NCI-H2107 treated with DMSO at 0.1 percent for 48 hours (cell line): ENCODE measurements around the gene TWSG1.
"Not testable (repeated sequence)": the region's sequence is repeated elsewhere in the genome, so short reads cannot be mapped to it uniquely, and the experiment has no call there.

Source experiments
- DNase-seq: peaks from one replicate; lab custom pipeline; 2025; ENCODE audit not compliant: unreplicated experiment; lab: John Stamatoyannopoulos, UW

TWSG1 gene

DNA sequence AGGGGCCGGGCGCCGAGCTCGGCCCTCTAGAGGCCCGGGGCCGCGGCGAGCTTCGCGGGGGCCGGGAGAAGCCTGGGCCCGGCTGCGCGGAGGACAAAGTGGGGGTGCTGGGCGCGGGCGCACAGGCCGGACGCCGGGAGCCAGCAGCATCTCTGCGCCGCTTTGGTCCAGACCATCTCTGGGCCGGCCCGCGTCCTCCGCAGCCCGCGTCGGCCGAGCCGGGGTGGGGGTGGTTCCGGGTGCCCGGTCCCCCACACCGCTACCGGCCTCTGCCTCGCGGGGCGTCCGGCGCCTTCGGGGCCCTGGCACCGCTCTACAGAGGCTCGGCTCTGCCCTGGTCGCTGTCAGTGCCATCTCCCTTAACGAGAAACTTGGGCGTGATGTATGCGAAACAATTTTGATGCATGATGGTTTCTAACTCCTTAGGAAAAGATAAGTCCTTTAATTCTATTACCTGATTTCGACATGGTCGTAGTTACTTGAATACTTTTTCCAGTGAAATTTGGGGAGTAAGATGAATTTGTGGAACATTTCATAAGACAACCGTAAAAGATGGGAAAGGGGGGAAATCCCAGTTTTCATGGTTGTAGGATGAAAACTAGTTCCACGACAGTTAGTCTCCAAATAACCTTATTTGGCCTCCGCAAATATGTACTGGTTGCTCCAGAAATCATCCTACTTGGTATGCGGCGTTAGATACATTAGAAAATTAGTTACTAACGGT lies 562 bp downstream of the TWSG1 start:
- no peak for DNase-seq

DNA sequence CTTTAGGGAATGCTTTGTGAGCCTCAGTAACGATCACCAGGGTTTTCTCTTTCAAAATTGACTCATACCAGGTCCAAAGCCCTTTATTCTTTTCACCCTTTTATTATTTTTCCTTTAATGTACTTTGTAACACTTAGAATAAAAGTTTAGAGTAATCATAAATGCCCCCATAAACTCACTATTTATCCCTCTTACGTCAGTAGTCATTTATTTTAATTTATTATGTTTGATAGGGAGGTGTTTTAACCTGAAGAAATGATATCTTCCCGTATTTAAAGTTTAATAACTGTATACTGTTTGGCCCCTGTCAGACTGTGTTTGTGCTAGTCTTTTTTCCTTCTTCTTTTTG lies 1.1 kb downstream of the TWSG1 start:
- DNase-seq: no peak

GRCh38 chr18:9336827-9337226 lies 2.3 kb downstream of the TWSG1 start:
- DNase-seq: no peak

DNA sequence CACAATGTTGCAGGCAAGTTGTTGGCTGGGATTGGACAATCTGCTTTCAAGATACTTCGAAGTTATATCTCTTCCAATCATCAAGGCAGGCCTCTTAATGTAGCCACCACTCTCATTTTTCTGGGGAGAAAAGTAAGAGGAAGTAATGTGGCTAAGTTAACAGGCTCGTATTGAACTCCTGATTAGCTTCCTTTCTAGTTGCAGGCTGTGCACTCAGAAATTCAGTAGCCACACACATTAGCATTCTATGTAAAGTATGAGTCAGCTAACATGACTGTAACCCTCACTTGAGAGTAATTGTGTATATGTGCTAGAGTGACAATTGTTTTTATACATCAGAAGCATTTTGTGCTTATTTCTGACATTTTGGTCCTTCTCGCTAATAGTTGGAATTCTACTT lies 3.3 kb downstream of the TWSG1 start:
- DNase-seq: no peak

- DNase-seq: no peak
Measured at GRCh38 chr18:9340472-9340871, 5.9 kb downstream of the TWSG1 start.

DNA sequence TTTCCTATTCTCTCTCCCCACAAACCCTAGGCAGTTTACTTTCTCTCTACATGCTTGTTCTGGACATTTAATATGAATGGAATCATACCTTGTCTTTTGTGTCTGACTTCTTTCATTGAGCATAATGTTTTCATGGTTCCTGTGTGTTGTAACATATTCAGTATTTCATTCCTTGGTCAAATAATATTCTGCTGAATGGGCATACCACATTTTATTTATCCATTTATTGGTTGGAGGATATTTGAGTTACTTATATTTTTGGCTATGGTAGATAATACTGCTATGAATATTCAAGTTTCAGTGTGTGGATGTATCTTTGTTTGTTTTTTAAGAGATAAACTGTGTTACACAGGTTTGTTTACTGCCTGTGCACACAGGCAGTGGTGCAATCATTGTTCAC lies 9.0 kb downstream of the TWSG1 start:
- no peak for DNase-seq

- DNase-seq: no peak
Measured at GRCh38 chr18:9346775-9347174, 12.2 kb downstream of the TWSG1 start.

GRCh38 chr18:9348079-9348671 lies 13.6 kb downstream of the TWSG1 start:
- DNase-seq: no peak

GRCh38 chr18:9348766-9349165 lies 14.2 kb downstream of the TWSG1 start:
- no peak for DNase-seq

DNA sequence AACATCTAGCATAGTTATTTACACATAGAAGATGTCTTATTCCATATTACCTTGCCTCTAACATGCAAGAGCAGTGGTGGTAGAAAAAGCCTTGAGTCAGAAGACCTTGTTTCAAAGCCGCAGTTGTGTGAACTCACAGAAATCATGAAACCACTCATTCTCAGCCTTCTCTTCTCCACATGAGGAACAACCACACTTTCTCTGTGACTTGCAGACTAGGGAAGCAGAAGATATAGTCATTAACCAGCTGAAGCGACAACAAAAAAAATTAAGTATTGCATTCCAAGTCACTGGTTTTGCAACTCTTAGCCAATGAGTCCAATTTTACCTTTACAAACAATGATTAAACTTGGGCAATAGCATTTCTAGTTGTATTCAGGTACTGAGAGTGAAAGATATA lies 19.0 kb downstream of the TWSG1 start:
- DNase-seq: no peak

- no peak for DNase-seq
Measured at GRCh38 chr18:9354256-9354655, 19.7 kb downstream of the TWSG1 start.

GRCh38 chr18:9356976-9357375 lies 22.4 kb downstream of the TWSG1 start:
- no peak for DNase-seq

DNA sequence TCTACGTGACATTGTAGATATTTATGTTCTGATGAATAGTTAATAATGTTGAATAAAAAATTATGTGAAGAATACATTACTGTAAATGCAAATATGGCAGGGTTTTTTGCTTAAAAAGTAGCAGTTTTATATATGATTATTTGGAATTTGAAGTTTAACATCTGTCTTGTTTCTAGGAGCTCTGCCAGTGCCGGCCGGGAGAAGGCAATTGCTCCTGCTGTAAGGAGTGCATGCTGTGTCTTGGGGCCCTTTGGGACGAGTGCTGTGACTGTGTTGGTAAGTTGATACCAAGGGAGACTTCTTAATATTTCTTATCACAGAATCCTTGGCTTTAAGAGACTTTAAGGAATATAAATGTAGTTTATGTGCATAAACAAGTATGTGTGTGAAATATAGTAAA lies 25.2 kb downstream of the TWSG1 start:
- no peak for DNase-seq

DNA sequence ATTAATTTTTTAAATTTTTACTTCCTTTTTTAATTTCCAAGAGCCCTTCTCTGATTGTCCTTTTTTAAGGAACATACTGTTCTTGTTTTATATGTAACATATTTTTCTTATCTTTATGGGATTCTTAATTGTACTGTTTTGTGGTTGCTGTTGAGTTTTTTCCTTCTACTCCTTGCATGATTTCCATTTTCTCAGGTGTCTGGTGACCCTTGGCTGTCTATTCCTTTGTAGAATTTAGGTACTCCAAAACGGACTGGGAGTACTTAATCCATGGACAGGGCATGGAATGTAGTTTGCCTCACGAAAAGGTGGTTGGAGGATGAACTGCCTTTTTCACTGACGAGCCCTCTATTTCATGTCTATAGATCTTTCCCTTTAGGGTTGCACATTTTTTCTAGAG lies 26.6 kb downstream of the TWSG1 start:
- no peak for DNase-seq

DNA sequence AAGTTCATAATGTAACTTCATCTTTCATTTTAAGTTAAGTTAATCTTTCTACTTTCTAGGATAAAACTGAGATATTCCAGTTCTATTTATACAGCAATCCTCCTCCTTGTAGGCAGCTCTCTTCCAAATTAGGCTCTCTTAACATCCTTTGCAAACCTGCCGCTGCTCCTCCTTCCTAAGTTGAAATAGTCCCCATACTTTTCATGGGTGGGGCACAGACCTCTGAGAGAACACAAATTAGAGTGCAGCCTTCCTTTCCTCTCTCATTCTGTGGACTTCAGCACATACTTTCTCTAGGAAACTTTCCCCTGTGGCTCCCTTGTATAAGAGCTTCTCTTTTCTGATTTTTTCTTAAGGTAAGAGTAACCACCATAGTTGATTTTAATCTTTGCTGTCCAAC lies 28.3 kb downstream of the TWSG1 start:
- DNase-seq: no peak

DNA sequence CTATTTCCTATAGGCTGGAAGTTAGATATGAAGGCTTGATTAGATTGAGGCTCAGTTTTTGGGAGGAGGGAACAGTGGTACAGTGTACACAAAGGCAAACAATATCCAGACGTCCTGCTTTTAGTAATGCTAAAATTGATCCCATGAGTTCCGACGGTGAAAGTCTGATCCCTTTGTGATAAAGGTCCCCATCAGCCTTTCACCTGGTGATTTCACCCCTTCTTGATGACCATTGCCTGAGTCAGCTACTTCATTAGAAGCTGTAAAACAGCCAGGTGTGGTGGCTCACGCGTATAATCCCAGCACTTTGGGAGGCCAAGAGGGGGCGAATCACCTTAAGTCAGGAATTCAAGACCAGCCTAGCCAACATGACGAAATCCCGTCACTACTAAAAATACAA lies 29.7 kb downstream of the TWSG1 start:
- no peak for DNase-seq

- DNase-seq: no peak
Measured at GRCh38 chr18:9365406-9365805, 30.8 kb downstream of the TWSG1 start.

GRCh38 chr18:9366126-9366714 lies 31.6 kb downstream of the TWSG1 start:
- no peak for DNase-seq

DNA sequence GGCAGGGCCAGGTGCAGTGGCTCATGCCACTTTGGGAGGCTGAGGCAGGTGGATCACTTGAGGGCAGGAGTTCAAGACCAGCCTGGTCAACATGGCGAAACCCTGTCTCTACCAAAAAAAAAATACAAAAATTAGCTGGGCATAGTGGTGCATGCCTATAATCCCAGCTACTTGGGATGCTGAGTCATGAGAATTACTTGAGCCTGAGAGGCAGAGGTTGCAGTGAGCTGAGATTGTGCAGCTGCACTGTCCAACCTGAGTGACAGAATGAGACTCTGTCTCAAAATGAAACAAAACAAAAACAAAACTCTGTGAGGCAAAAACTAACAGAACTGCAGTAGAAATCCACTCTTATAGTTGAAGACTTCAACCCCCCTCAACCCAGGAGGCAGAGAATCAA lies 38.7 kb downstream of the TWSG1 start:
- DNase-seq: not testable (repeated sequence)

- DNase-seq: no peak
Measured at GRCh38 chr18:9379118-9379517, 44.5 kb downstream of the TWSG1 start.

DNA sequence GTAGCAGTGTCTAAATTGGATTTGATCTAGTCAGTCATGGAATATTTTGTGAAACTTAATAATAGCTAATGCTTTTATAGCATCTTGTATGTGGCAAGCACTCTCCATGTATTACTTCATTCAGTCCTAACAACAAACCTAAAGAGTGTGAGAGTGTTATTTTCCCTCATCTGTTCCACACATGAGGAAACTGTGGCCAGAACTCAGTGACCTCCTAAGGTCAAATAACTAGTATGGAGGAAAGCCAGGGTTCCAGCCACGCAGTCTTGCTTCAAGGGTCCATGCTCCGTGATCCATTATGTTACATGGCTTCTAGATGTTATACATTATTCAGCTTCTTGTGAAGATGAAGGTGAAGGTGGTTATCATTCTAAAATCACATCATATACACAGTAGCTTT lies 45.5 kb downstream of the TWSG1 start:
- no peak for DNase-seq

GRCh38 chr18:9380621-9381395 lies 46.2 kb downstream of the TWSG1 start:
- no peak for DNase-seq
